ENCODE measurements around the gene INMT. TPM values are rescaled to one million over a fixed set of nuclear protein-coding genes. Genes with fewer than 3 reads are reported as not detected.

Gene INMT
- total RNA-seq, 2 experiments from 2014 or later: 0.32 TPM; not detected in 1

DNA sequence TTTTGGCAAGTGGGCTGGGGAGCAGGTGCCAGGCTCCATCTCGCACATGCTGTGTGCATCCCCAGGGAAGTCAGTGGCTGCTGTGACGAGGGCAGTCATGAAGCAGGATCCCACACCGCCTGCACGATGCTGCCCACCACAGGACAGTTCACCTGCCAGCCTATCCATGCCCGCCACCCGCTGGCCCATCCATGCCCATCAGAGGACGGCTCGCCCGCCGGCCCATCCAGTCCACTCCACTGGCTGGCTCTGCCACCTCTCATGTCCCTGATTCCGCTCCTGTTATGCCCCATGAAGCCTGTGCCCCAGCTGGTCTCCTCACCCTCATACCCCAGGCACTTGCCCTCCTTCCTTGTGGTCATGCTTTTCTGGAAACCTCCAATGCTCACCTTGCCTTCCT lies 18.2 kb upstream of the INMT start:
- CTCF ChIA-PET (ENCODE audit: unreplicated experiment): no interaction called here
- H2AFZ ChIP-seq (ENCODE audit: low read length): no peak overlapping the region

GRCh38 chr7:30734497-30734896 lies 17.4 kb upstream of the INMT start:
- no peaks in the 10 kb centered on the region for H3K9me3 ChIP-seq (ENCODE audit: low read length)
- ChIA-PET POLR2A (no interaction called here), CTCF (ENCODE audit: unreplicated experiment) (no interaction called here)
- H4K20me1 ChIP-seq (ENCODE audit: insufficient read depth, low read length): no peaks in the 10 kb centered on the region
- H3K4me1 ChIP-seq (ENCODE audit: insufficient read depth, low read length, poor library complexity, severe bottlenecking): no peaks in the 10 kb centered on the region
- intact Hi-C loops (cut with micrococcal nuclease; ENCODE audit: unreplicated experiment): no loop called here
- no TSS peak for BruUV-seq (replicated peaks)
- no peaks in the 10 kb centered on the region for H3K9me2 ChIP-seq (ENCODE audit: insufficient read depth, low read length)
- H3K79me2 ChIP-seq (ENCODE audit: insufficient read depth, low read depth, low read length): no peaks in the 10 kb centered on the region
- no peak for TF ChIP-seq CTCF (conservative IDR thresholded peaks at IDR 0.05; ENCODE audit: low read length)
- TF ChIP-seq EZH2phosphoT487 (IDR thresholded peaks at IDR 0.05; ENCODE audit: borderline replicate concordance, low read depth, low read length): no peak
- H3K4me3 ChIP-seq (ENCODE audit: low read depth, low read length, poor library complexity, severe bottlenecking): no peak overlapping the region
- no peak overlapping the region for H3K27ac ChIP-seq (ENCODE audit: low read depth, low read length, poor library complexity, severe bottlenecking)
- H3K4me2 ChIP-seq (ENCODE audit: low read length): no peak overlapping the region
- DNase-seq (ENCODE audit: low spot score): no peak
- H2AFZ ChIP-seq (ENCODE audit: low read length): no peak overlapping the region
- no peaks in the 10 kb centered on the region for H3K36me3 ChIP-seq (ENCODE audit: insufficient read depth, low read length)

More for the DNA sequence above, 18.2 kb upstream of the INMT start:
- H3K79me2 ChIP-seq (ENCODE audit: insufficient read depth, low read depth, low read length): no peaks in the 10 kb centered on the region
- intact Hi-C loops (cut with micrococcal nuclease; ENCODE audit: unreplicated experiment): no loop called here
- POLR2A ChIA-PET: no interaction called here
- H3K36me3 ChIP-seq (ENCODE audit: insufficient read depth, low read length): no peaks in the 10 kb centered on the region
- peaks cover under 1% of the 10 kb centered on the region for H3K4me1 ChIP-seq (ENCODE audit: insufficient read depth, low read length, poor library complexity, severe bottlenecking)
- DNase-seq (ENCODE audit: low spot score): no peak
- no TSS peak for BruUV-seq (replicated peaks)
- H3K9me2 ChIP-seq (ENCODE audit: insufficient read depth, low read length): no peaks in the 10 kb centered on the region
- no peaks in the 10 kb centered on the region for H3K9me3 ChIP-seq (ENCODE audit: low read length)
- TF ChIP-seq EZH2phosphoT487 (IDR thresholded peaks at IDR 0.05; ENCODE audit: borderline replicate concordance, low read depth, low read length): no peak
- TF ChIP-seq CTCF (conservative IDR thresholded peaks at IDR 0.05; ENCODE audit: low read length): no peak
- no peak overlapping the region for H3K4me2 ChIP-seq (ENCODE audit: low read length)
- no peaks in the 10 kb centered on the region for H4K20me1 ChIP-seq (ENCODE audit: insufficient read depth, low read length)
- no peak overlapping the region for H3K27ac ChIP-seq (ENCODE audit: low read depth, low read length, poor library complexity, severe bottlenecking)
- no peak overlapping the region for H3K4me3 ChIP-seq (ENCODE audit: low read depth, low read length, poor library complexity, severe bottlenecking)

DNA sequence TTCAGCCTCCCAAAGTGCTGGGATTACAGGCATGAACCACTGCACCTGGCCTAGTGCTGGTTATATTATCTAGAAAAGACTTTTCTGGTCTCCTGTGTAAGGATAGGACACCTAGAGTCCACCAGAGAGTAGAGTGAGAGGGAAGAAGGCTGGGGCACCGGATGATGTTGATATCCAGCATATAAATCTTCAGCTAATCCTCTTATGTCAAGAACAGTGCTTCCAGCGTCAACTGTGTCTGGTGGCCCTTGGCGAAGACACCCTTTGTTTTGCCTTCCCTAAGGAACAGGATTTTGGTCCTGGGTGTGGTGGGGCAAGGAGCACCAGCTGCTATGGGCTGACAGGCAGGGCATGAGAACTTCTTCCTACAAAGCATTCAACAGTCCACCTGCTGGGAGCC lies 16.3 kb upstream of the INMT start:
- Histone ChIP-seq H3K36me3 (ENCODE audit: insufficient read depth, low read length) (no peaks in the 10 kb centered on the region), H3K9me3 (ENCODE audit: low read length) (no peaks in the 10 kb centered on the region), H3K4me3 (ENCODE audit: low read depth, low read length, poor library complexity, severe bottlenecking) (no peak overlapping the region), H3K9me2 (ENCODE audit: insufficient read depth, low read length) (no peaks in the 10 kb centered on the region), H2AFZ (ENCODE audit: low read length) (no peak overlapping the region), H3K27ac (ENCODE audit: low read depth, low read length, poor library complexity, severe bottlenecking) (no peak overlapping the region), H3K4me2 (ENCODE audit: low read length) (no peak overlapping the region), H3K4me1 (ENCODE audit: insufficient read depth, low read length, poor library complexity, severe bottlenecking) (no peaks in the 10 kb centered on the region), H3K79me2 (ENCODE audit: insufficient read depth, low read depth, low read length) (no peaks in the 10 kb centered on the region), H4K20me1 (ENCODE audit: insufficient read depth, low read length) (no peaks in the 10 kb centered on the region)
- DNase-seq (ENCODE audit: low spot score): no peak
- BruUV-seq (replicated peaks): no TSS peak
- TF ChIP-seq EZH2phosphoT487 (IDR thresholded peaks at IDR 0.05; ENCODE audit: borderline replicate concordance, low read depth, low read length) (no peak), CTCF (conservative IDR thresholded peaks at IDR 0.05; ENCODE audit: low read length) (no peak)
- ChIA-PET POLR2A (interaction anchor here (0.5 to 0.9 kb wide), 4 partner anchors 9 to 1727 kb away, joined by 3 to 6 read pairs (median 4); no protein-coding TSS in a partner anchor), CTCF (ENCODE audit: unreplicated experiment) (no interaction called here)
- intact Hi-C loops (cut with micrococcal nuclease; ENCODE audit: unreplicated experiment): no loop called here
